Body of pancreas (tissue), 4 donors: ENCODE results near the gene SESN3. TPM values are rescaled to one million over a fixed set of nuclear protein-coding genes. Genes with fewer than 3 reads are reported as not detected.
"Not testable (repeated sequence)": the region's sequence is repeated elsewhere in the genome, so short reads cannot be mapped to it uniquely, and the experiment has no call there.

Experiments
- ATAC-seq: fragments of 150-250 bp; one replicate; pipeline ENCODE4 v1.9.1; 2016
- DNase-seq, 4 donors: peaks; one replicate each; pipeline ENCODE4 v3.0.0-alpha.2; 2019
- H3K27ac ChIP-seq, 4 donors: fragments of 200-600 bp; sonication (generic); 1 replicate in 3 of 4; 2 replicates in 1 of 4; pipeline versions ENCODE4 v1.5.1 to v1.6.1; 2016 to 2019; ENCODE audit warnings: mild to moderate bottlenecking in 1 of 4, mixed read lengths in 1 of 4, moderate library complexity in 1 of 4
- H3K27me3 ChIP-seq, 2 donors: fragments of 200-600 bp; sonication (generic); one replicate each; pipeline ENCODE4 v1.6.0; 2016; ENCODE audit warnings: mild to moderate bottlenecking in 1 of 2
- H3K36me3 ChIP-seq, 2 donors: fragments of 200-600 bp; sonication (generic); replicated peaks in 1 of 2; 2 replicates each; pipeline ENCODE4 v1.5.1; 2016; ENCODE audit warnings: low read depth in 2 of 2; ENCODE audit not compliant: insufficient read depth in 1 of 2
- H3K4me1 ChIP-seq: fragments of 200-600 bp; sonication (generic); one replicate; pipeline ENCODE4 v1.6.0; 2016
- H3K4me3 ChIP-seq, 2 donors: fragments of 200-600 bp; sonication (generic); 1 replicate in 1 of 2; 2 replicates in 1 of 2; pipeline ENCODE4 v1.5.1; 2016 to 2019
- H3K9me3 ChIP-seq, 3 donors: fragments of 200-600 bp; sonication (generic); 1 replicate in 2 of 3; 2 replicates in 1 of 3; pipeline ENCODE4 v1.5.1; 2016
- CTCF ChIP-seq, 7 experiments: fragments of 450-650 bp in 4 of 7; fragments of 200-600 bp in 3 of 7; sonication (generic) in 3 of 7; IDR thresholded peaks; one replicate each; pipeline ENCODE4 v1.5.1; 2016 to 2019; ENCODE audit warnings: antibody characterized with exemption in 7 of 7
- POLR2A ChIP-seq, 3 donors: fragments of 450-650 bp; IDR thresholded peaks; one replicate each; pipeline ENCODE4 v1.6.1; 2016; ENCODE audit warnings: antibody characterized with exemption in 3 of 3, mild to moderate bottlenecking in 2 of 3
- WGBS, 2 donors: methylation state at CpG; one replicate each; pipeline ENCODE4 v1.1.5; 2017; 5-methylcytosine and 5-hydroxymethylcytosine counted together
- intact Hi-C: fragments of 100-400 bp; cut with DNase I; formaldehyde crosslinking; loops from one replicate; pipeline ENCODE4 v1.15.1; 2023
- total RNA-seq, 2 donors: library from RNA; depleted of rRNA; stranded (reverse); fragments of >200 nt; gene quantifications; one replicate each; pipeline ENCODE4 v1.1.0, GENCODE V29; 2016

SESN3 gene
- total RNA-seq, 2 donors from 2014 or later, result 9.6 to 11.4 TPM

GRCh38 chr11:95228081-95228749 is 2.8 kb downstream of the SESN3 start:
- intact Hi-C loops, result no loop called here
- Histone ChIP-seq H3K9me3 (no peaks in the 10 kb centered on the region), H3K27ac (peak overlapping the region in 1 of 4 donors; percentile 6), H3K36me3 (no peaks in the 10 kb centered on the region), H3K4me1 (peaks cover 21% of the 10 kb centered on the region), H3K27me3 (no peaks in the 10 kb centered on the region), H3K4me3 (no peak overlapping the region)
- TF ChIP-seq CTCF (IDR thresholded peaks at IDR 0.05), result no peak
- TF ChIP-seq POLR2A (IDR thresholded peaks at IDR 0.05), result no peak
- ATAC-seq (no peak), DNase-seq (no peak)
- 75 to 82% methylated on average over 2 of the region's 2 CpGs for WGBS, 2 donors

- H3K27ac ChIP-seq, intact Hi-C loops: not testable (repeated sequence)
Measured at GRCh38 chr11:95227060-95227459, 3.9 kb downstream of the SESN3 start.

GRCh38 chr11:95222817-95223216 is 8.2 kb downstream of the SESN3 start:
- H3K4me1 ChIP-seq, result peaks cover 7% of the 10 kb centered on the region
- intact Hi-C loops, result no loop called here
- TF ChIP-seq POLR2A (IDR thresholded peaks at IDR 0.05), result no peak
- TF ChIP-seq CTCF (IDR thresholded peaks at IDR 0.05), result no peak
- no peak overlapping the region for H3K4me3 ChIP-seq
- no peak for DNase-seq
- no peaks in the 10 kb centered on the region for H3K27me3 ChIP-seq
- H3K27ac ChIP-seq, result no peak overlapping the region
- H3K36me3 ChIP-seq, result no peaks in the 10 kb centered on the region
- no peaks in the 10 kb centered on the region for H3K9me3 ChIP-seq
- no peak for ATAC-seq
- 70 to 75% methylated on average over 3 of the region's 3 CpGs for WGBS, 2 donors

More at GRCh38 chr11:95227060-95227459, 3.9 kb downstream of the SESN3 start:
- not testable (repeated sequence) for H3K9me3 ChIP-seq, H3K4me3 ChIP-seq, H3K27me3 ChIP-seq, ATAC-seq, DNase-seq, H3K36me3 ChIP-seq
- 86 to 87% methylated on average over 6 of the region's 6 CpGs for WGBS, 2 donors
- H3K4me1 ChIP-seq, result peaks cover 12% of the 10 kb centered on the region

GRCh38 chr11:95219599-95219998 is 11.4 kb downstream of the SESN3 start:
- no peak for TF ChIP-seq POLR2A (IDR thresholded peaks at IDR 0.05)
- no peak overlapping the region for H3K4me3 ChIP-seq
- WGBS, 2 donors, result 91% methylated on average over 3 of the region's 3 CpGs
- intact Hi-C loops, result no loop called here
- H3K27ac ChIP-seq, result no peak overlapping the region
- H3K27me3 ChIP-seq, result no peaks in the 10 kb centered on the region
- no peak for DNase-seq
- H3K4me1 ChIP-seq, result no peaks in the 10 kb centered on the region
- H3K36me3 ChIP-seq, result no peaks in the 10 kb centered on the region
- no peak for ATAC-seq
- no peaks in the 10 kb centered on the region for H3K9me3 ChIP-seq

- no peaks in the 10 kb centered on the region for H3K4me1 ChIP-seq
- no peak overlapping the region for H3K4me3 ChIP-seq
- intact Hi-C loops, result no loop called here
- WGBS, 2 donors, result 87 to 98% methylated on average over 2 of the region's 2 CpGs
- no peak for TF ChIP-seq POLR2A (IDR thresholded peaks at IDR 0.05)
- no peaks in the 10 kb centered on the region for H3K36me3 ChIP-seq
- DNase-seq (no peak), ATAC-seq (no peak)
- H3K9me3 ChIP-seq, result no peaks in the 10 kb centered on the region
- H3K27me3 ChIP-seq, result no peaks in the 10 kb centered on the region
- H3K27ac ChIP-seq, result no peak overlapping the region
Measured at GRCh38 chr11:95218149-95218548, 12.9 kb downstream of the SESN3 start.

GRCh38 chr11:95212609-95213008 is 18.4 kb downstream of the SESN3 start:
- TF ChIP-seq POLR2A (IDR thresholded peaks at IDR 0.05), result no peak
- no peak for TF ChIP-seq CTCF (IDR thresholded peaks at IDR 0.05)
- DNase-seq (no peak), ATAC-seq (no peak)
- Histone ChIP-seq H3K27me3 (no peaks in the 10 kb centered on the region), H3K4me1 (no peaks in the 10 kb centered on the region), H3K9me3 (no peaks in the 10 kb centered on the region), H3K27ac (no peak overlapping the region), H3K36me3 (no peaks in the 10 kb centered on the region), H3K4me3 (no peak overlapping the region)
- intact Hi-C loops, result no loop called here
- 48 to 81% methylated on average over 1 of the region's 1 CpG for WGBS, 2 donors

- intact Hi-C loops, H3K9me3 ChIP-seq, H3K36me3 ChIP-seq, H3K4me3 ChIP-seq, H3K27me3 ChIP-seq, H3K27ac ChIP-seq, ATAC-seq, DNase-seq, H3K4me1 ChIP-seq: not testable (repeated sequence)
- 84 to 94% methylated on average over 2 to 6 of the region's 6 CpGs for WGBS, 2 donors
Measured at GRCh38 chr11:95209535-95209934, 21.5 kb downstream of the SESN3 start.
